ENCODE measurements around the gene TAS2R19.

TAS2R19 gene

GRCh38 chr12:10989107-10989506 is 33.3 kb downstream of the TAS2R19 start:
- DNase-seq: no peak

DNA sequence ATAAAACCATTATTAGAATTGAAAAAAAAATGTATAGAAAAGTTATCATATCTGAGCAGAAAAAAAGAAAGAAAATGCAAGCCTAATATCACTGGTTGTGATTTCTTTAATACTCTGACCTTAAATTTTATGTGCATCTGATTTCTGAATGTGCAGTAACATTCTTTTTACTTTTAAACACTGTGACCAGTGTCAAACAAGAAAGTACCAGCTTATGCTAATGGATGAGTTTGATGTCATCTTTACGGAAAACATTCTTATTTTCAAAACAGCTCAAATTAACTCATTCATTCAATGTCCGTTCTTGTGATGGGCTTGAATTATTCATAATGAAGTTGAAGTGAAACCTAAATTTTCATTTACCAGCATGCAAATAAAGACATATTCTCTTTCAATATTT is 35.6 kb downstream of the TAS2R19 start, which contains the start of gene TAS2R50:
TSS of gene TAS2R50 (minus strand) at position 101 of the 400 bp plus-strand sequence. CDS start at position 49, 52 bp downstream.
- DNase-seq: no peak

DNA sequence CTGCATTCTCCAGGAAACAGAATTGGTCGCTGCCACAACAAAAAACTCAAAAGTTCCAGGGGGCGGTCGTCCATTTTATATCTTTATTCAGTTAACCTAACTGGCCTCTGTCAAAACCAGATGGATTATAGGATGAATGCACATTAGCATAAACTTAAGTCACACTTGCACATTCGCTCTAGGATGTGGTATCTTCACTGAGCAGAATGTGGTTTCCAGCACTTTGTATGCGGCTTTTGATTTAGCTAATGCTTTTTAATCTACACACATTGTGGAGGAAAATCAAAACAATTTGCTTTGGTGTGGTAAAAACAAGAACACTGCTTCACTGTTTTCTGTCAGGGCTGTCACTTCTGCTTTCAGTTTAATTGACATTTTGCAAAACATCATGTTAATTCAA is 40.2 kb downstream of the TAS2R19 start:
- no peak for DNase-seq

- no peak for DNase-seq
These were observed 47.5 kb downstream of the TAS2R19 start for GRCh38 chr12:10974965-10975364.

Measured in NCI-H524 treated with DMSO at 0.1 percent for 48 hours (cell line).